ENCODE data around the gene UNC93A. TPM values are rescaled to one million over a fixed set of nuclear protein-coding genes. Genes with fewer than 3 reads are reported as not detected.
"Not testable (repeated sequence)": the region's sequence is repeated elsewhere in the genome, so short reads cannot be mapped to it uniquely, and the experiment has no call there.

UNC93A gene
- total RNA-seq, 2 experiments from 2014 or later, result not detected

- H2AFZ ChIP-seq (ENCODE audit: low read length), result no peak overlapping the region
Measured at GRCh38 chr6:167275001-167275400, 16.1 kb upstream of the UNC93A start.

DNA sequence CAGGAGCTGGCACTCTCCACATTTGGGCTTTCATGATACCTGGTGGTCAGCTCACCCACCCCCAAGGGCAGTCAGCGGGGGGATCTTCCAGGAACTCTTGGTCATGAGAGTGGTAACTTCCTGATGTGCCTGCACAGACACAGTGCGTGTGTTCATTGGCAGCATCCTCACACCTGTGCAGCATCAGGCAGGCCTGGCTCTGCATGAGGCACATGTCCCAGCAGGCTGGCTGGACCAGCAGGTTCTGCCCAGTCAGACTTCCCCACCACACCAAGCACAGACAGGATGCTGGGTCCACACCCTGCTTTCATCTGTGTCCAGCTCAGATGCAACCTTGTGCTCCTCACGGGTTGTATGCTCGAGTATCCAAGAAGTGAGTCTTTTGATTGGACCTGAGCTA, 15.7 kb upstream of the UNC93A start:
- no peaks in the 10 kb centered on the region for H3K79me2 ChIP-seq (ENCODE audit: insufficient read depth, low read depth, low read length)
- intact Hi-C loops (cut with micrococcal nuclease; ENCODE audit: unreplicated experiment), result no loop called here
- H3K4me3 ChIP-seq (ENCODE audit: low read depth, low read length, poor library complexity, severe bottlenecking), result no peak overlapping the region
- no peak for DNase-seq (ENCODE audit: low spot score)
- no peaks in the 10 kb centered on the region for H3K36me3 ChIP-seq (ENCODE audit: insufficient read depth, low read length)
- ChIA-PET POLR2A (interaction anchor here (0.6 kb wide), 1 partner anchor 258 kb away, joined by 3 read pairs; no protein-coding TSS in a partner anchor), CTCF (ENCODE audit: unreplicated experiment) (no interaction called here)
- H2AFZ ChIP-seq (ENCODE audit: low read length), result no peak overlapping the region
- H3K4me1 ChIP-seq (ENCODE audit: insufficient read depth, low read length, poor library complexity, severe bottlenecking), result no peaks in the 10 kb centered on the region
- H3K9me2 ChIP-seq (ENCODE audit: insufficient read depth, low read length), result no peaks in the 10 kb centered on the region
- no peak for TF ChIP-seq EZH2phosphoT487 (IDR thresholded peaks at IDR 0.05; ENCODE audit: borderline replicate concordance, low read depth, low read length)
- no peak for TF ChIP-seq CTCF (conservative IDR thresholded peaks at IDR 0.05; ENCODE audit: low read length)
- no peak overlapping the region for H3K4me2 ChIP-seq (ENCODE audit: low read length)
- H3K9me3 ChIP-seq (ENCODE audit: low read length), result no peaks in the 10 kb centered on the region
- no TSS peak for BruUV-seq (replicated peaks)
- H3K27ac ChIP-seq (ENCODE audit: low read depth, low read length, poor library complexity, severe bottlenecking), result no peak overlapping the region
- no peaks in the 10 kb centered on the region for H4K20me1 ChIP-seq (ENCODE audit: insufficient read depth, low read length)

More at GRCh38 chr6:167275001-167275400, 16.1 kb upstream of the UNC93A start:
- Histone ChIP-seq H3K36me3 (ENCODE audit: insufficient read depth, low read length) (no peaks in the 10 kb centered on the region), H3K4me1 (ENCODE audit: insufficient read depth, low read length, poor library complexity, severe bottlenecking) (no peaks in the 10 kb centered on the region), H3K4me2 (ENCODE audit: low read length) (no peak overlapping the region), H3K79me2 (ENCODE audit: insufficient read depth, low read depth, low read length) (no peaks in the 10 kb centered on the region), H3K4me3 (ENCODE audit: low read depth, low read length, poor library complexity, severe bottlenecking) (no peak overlapping the region), H3K27ac (ENCODE audit: low read depth, low read length, poor library complexity, severe bottlenecking) (no peak overlapping the region), H4K20me1 (ENCODE audit: insufficient read depth, low read length) (no peaks in the 10 kb centered on the region), H3K9me3 (ENCODE audit: low read length) (no peaks in the 10 kb centered on the region), H3K9me2 (ENCODE audit: insufficient read depth, low read length) (no peaks in the 10 kb centered on the region)
- DNase-seq (ENCODE audit: low spot score), result no peak
- CTCF ChIA-PET (ENCODE audit: unreplicated experiment), result no interaction called here
- POLR2A ChIA-PET, result interaction anchor here (0.6 to 0.9 kb wide), 2 partner anchors 29 to 487 kb away, joined by 3 read pairs; no protein-coding TSS in a partner anchor
- intact Hi-C loops (cut with micrococcal nuclease; ENCODE audit: unreplicated experiment), result no loop called here
- BruUV-seq (replicated peaks), result no TSS peak
- TF ChIP-seq EZH2phosphoT487 (IDR thresholded peaks at IDR 0.05; ENCODE audit: borderline replicate concordance, low read depth, low read length), result no peak
- no peak for TF ChIP-seq CTCF (conservative IDR thresholded peaks at IDR 0.05; ENCODE audit: low read length)

- H4K20me1 ChIP-seq (ENCODE audit: insufficient read depth, low read length), result no peaks in the 10 kb centered on the region
- TF ChIP-seq EZH2phosphoT487 (IDR thresholded peaks at IDR 0.05; ENCODE audit: borderline replicate concordance, low read depth, low read length) (no peak), CTCF (conservative IDR thresholded peaks at IDR 0.05; ENCODE audit: low read length) (no peak)
- DNase-seq (ENCODE audit: low spot score), result no peak
- no peaks in the 10 kb centered on the region for H3K36me3 ChIP-seq (ENCODE audit: insufficient read depth, low read length)
- no peaks in the 10 kb centered on the region for H3K4me1 ChIP-seq (ENCODE audit: insufficient read depth, low read length, poor library complexity, severe bottlenecking)
- H3K27ac ChIP-seq (ENCODE audit: low read depth, low read length, poor library complexity, severe bottlenecking), result no peak overlapping the region
- no peaks in the 10 kb centered on the region for H3K9me2 ChIP-seq (ENCODE audit: insufficient read depth, low read length)
- CTCF ChIA-PET (ENCODE audit: unreplicated experiment), result no interaction called here
- no peak overlapping the region for H3K4me3 ChIP-seq (ENCODE audit: low read depth, low read length, poor library complexity, severe bottlenecking)
- H3K79me2 ChIP-seq (ENCODE audit: insufficient read depth, low read depth, low read length), result no peaks in the 10 kb centered on the region
- no peaks in the 10 kb centered on the region for H3K9me3 ChIP-seq (ENCODE audit: low read length)
- POLR2A ChIA-PET, result no interaction called here
- no peak overlapping the region for H3K4me2 ChIP-seq (ENCODE audit: low read length)
- H2AFZ ChIP-seq (ENCODE audit: low read length), result no peak overlapping the region
- intact Hi-C loops (cut with micrococcal nuclease; ENCODE audit: unreplicated experiment), result no loop called here
- BruUV-seq (replicated peaks), result no TSS peak
Measured at GRCh38 chr6:167276772-167277533, 14.2 kb upstream of the UNC93A start.

DNA sequence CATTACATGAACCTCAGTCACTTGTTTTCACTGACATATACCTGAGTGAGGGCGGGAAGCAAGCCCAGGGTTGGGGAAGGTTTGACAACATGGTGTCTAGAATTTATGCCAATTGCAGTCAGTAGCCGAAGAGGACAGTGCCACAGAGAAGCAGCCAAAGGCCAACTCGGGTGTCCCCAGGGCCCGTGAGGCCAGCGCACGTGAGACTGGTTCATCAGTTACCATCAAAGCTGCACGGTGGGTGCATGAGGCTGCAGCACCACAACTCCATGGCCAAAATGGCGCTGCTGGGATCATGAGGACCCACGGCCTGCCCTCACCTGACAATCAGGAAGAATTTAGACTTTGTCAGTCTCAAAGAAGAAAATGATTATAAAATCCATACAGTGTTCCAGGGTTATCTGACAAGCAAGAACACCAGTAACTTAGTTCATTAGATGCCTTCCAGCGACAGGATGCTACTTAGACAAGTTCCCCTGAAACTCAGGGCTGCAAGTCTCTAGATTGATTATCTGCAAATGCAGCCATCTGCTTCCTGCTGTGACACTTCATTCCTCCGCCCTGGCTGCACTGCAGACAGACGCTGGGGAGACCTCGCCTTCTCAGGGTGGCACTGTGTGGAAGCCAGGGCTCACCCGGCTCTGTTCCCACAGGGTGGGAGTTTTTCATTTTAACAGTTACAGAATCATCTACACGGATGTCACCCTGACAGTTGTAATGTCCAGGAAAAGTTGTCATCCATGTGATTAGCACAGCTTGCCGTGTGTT, 12.8 kb upstream of the UNC93A start:
- H3K36me3 ChIP-seq (ENCODE audit: insufficient read depth, low read length); H2AFZ ChIP-seq (ENCODE audit: low read length); H3K4me3 ChIP-seq (ENCODE audit: low read depth, low read length, poor library complexity, severe bottlenecking); CTCF ChIA-PET (ENCODE audit: unreplicated experiment); H3K4me1 ChIP-seq (ENCODE audit: insufficient read depth, low read length, poor library complexity, severe bottlenecking); DNase-seq (ENCODE audit: low spot score); POLR2A ChIA-PET; BruUV-seq (replicated peaks); H3K27ac ChIP-seq (ENCODE audit: low read depth, low read length, poor library complexity, severe bottlenecking); intact Hi-C loops (cut with micrococcal nuclease; ENCODE audit: unreplicated experiment); H3K79me2 ChIP-seq (ENCODE audit: insufficient read depth, low read depth, low read length); H3K9me2 ChIP-seq (ENCODE audit: insufficient read depth, low read length); H3K4me2 ChIP-seq (ENCODE audit: low read length); H4K20me1 ChIP-seq (ENCODE audit: insufficient read depth, low read length); H3K9me3 ChIP-seq (ENCODE audit: low read length): not testable (repeated sequence)
